Progenitor cell of endocrine pancreas (in vitro differentiated cells): ENCODE measurements around the gene TRPM2. TPM values are rescaled to one million over a fixed set of nuclear protein-coding genes. Genes with fewer than 3 reads are reported as not detected.

ENCODE experiments used
- DNase-seq: peaks from one replicate; pipeline ENCODE4 v3.0.0; 2021; ENCODE audit warnings: low spot score; ENCODE audit not compliant: unreplicated experiment
- H3K27ac Mint-ChIP-seq: 2 replicates; pipeline ENCODE4 v1.8.0; 2021; ENCODE audit warnings: mild to moderate bottlenecking, moderate library complexity, mixed read lengths
- H3K27me3 Mint-ChIP-seq: 2 replicates; pipeline ENCODE4 v1.8.0; 2021; ENCODE audit warnings: mixed read lengths
- H3K36me3 Mint-ChIP-seq: 2 replicates; pipeline ENCODE4 v1.8.0; 2022; ENCODE audit warnings: mixed read lengths; ENCODE audit not compliant: insufficient read depth
- H3K4me1 Mint-ChIP-seq: 2 replicates; pipeline ENCODE4 v1.8.0; 2021; ENCODE audit warnings: low read depth, mixed read lengths
- H3K4me3 Mint-ChIP-seq: 2 replicates; pipeline ENCODE4 v1.8.0; 2021; ENCODE audit warnings: low read depth, mild to moderate bottlenecking, moderate library complexity, mixed read lengths
- H3K9me3 Mint-ChIP-seq: 2 replicates; pipeline ENCODE4 v1.8.0; 2021; ENCODE audit warnings: low read depth, mixed read lengths
- total RNA-seq: library from RNA; stranded (reverse); gene quantifications from 2 replicates; pipeline ENCODE4 v1.2.1, GENCODE V29; 2021
- TF ChIP-seq, protein P1 (sequence below): fragments of 200-600 bp; sonication (generic); IDR thresholded peaks from one replicate; pipeline ENCODE4 v1.5.0; 2021; ENCODE audit warnings: antibody characterized with exemption, mild to moderate bottlenecking; ENCODE audit not compliant: unreplicated experiment

TRPM2 gene
- total RNA-seq, 1 donor from 2014 or later = 0.17 TPM

DNA sequence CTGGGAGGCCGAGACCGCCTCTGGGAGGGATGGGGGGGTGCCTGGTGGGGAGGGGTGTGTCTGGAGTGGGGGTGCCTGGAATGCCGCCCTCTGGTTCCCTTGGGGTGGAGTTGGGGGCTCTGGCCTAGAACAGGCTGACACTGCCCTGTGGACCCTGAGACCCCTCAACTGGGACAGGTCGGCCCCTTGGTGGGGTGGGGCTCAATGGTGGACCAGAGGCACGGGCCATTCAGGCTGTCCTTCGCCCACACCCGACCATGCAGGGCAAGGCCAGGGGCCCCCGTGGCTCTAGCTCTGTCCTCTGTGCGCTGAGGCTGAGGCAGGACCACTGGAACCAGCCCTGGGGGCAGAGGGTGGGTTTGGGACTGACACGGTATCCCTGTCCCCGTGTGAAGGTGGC lies 38.9 kb upstream of the TRPM2 start:
- H3K4me3 Mint-ChIP-seq = no peak overlapping the region
- no peaks in the 10 kb centered on the region for H3K27me3 Mint-ChIP-seq
- TF ChIP-seq, protein P1, sequence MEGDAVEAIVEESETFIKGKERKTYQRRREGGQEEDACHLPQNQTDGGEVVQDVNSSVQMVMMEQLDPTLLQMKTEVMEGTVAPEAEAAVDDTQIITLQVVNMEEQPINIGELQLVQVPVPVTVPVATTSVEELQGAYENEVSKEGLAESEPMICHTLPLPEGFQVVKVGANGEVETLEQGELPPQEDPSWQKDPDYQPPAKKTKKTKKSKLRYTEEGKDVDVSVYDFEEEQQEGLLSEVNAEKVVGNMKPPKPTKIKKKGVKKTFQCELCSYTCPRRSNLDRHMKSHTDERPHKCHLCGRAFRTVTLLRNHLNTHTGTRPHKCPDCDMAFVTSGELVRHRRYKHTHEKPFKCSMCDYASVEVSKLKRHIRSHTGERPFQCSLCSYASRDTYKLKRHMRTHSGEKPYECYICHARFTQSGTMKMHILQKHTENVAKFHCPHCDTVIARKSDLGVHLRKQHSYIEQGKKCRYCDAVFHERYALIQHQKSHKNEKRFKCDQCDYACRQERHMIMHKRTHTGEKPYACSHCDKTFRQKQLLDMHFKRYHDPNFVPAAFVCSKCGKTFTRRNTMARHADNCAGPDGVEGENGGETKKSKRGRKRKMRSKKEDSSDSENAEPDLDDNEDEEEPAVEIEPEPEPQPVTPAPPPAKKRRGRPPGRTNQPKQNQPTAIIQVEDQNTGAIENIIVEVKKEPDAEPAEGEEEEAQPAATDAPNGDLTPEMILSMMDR = no peak
- no peaks in the 10 kb centered on the region for H3K9me3 Mint-ChIP-seq
- DNase-seq = no peak
- no peak overlapping the region for H3K27ac Mint-ChIP-seq
- H3K36me3 Mint-ChIP-seq = peaks cover 5% of the 10 kb centered on the region
- H3K4me1 Mint-ChIP-seq = no peaks in the 10 kb centered on the region

DNA sequence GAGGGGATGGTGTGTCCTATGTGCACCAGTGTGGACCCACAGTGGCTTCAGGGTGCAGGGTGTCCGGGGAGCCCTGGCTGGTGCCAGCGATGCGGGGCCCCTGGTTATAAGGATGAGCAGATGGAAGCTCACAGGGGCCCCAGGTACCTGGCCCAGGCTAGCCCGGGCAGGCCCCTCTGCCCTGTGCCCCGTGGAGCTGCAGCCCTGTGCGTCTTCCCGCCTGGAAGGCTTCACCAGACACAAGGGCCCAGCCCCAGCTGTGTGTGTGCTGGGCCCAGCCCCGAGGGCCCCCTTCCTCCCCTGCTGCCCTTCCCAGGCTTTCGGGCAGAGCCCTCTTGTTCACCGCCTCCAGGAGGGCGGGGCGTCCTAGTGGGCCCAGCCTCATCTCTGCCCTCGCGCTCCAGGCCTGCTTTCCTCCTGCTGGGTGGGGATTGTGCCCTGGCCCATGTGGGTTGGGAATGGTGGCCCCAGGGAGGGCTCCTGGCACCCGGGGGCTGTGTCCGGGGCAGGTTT lies 37.7 kb upstream of the TRPM2 start:
- H3K9me3 Mint-ChIP-seq = no peaks in the 10 kb centered on the region
- no peak for DNase-seq
- H3K27me3 Mint-ChIP-seq = no peaks in the 10 kb centered on the region
- H3K36me3 Mint-ChIP-seq = peaks cover 5% of the 10 kb centered on the region
- no peak overlapping the region for H3K4me3 Mint-ChIP-seq
- no peak overlapping the region for H3K27ac Mint-ChIP-seq
- H3K4me1 Mint-ChIP-seq = no peaks in the 10 kb centered on the region
- TF ChIP-seq, protein P1 = no peak

DNA sequence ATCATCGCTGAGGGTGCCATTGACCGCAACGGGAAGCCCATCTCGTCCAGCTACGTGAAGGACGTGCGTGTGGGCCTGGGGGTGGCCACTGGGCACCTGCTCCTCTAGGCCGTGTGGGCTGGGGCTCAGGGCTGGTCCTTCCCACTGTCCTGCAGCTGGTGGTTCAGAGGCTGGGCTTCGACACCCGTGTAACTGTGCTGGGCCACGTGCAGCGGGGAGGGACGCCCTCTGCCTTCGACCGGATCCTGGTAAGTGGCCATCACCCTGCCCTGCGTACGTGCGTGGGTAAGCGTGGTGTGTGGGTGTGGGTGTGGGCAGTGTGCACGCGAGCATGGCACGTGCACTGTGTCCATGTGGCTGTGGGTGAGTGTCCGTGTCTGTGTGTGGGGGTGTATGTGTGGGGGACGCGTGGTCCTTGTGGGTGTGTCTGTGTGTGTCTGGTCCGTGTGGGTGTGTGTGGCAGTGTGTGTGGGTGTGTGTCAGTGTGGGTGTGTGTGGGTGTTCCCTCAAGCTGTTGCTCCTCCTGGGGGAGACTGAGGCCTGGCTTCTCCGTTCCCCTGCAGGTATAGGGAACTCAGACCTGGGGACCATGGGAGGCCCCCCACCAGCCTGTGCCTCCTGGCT lies 37.0 kb upstream of the TRPM2 start:
- DNase-seq = no peak
- no peak overlapping the region for H3K27ac Mint-ChIP-seq

DNA sequence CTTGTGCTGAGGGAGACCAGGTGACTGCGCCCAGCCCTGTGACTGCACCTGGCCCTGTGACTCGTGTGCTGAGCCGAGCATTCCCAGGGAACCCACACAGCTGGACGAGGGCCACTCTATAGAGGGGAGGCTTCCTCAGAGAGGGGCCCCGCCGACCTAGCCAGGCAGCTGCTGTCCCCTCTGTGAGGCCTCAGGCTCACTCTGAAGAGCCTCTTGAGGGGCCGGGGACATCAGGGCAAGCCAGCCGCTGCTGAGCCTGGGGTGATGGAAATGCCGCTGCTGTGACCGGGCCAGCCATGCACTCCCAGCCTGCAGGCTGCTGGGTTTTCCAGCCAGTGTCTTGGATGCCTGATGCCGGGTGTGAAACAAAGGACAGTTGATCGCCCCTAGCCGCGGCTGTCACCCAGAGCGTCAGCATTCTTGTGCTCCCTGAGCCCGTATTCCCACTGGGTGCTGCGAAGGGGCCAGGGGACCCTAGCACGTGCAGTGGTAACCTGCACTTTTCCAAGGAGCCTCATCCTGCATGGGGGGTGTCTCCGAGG lies 36.1 kb upstream of the TRPM2 start:
- Mint-ChIP-seq H3K36me3 (peaks cover 1% of the 10 kb centered on the region), H3K4me3 (no peak overlapping the region), H3K27ac (no peak overlapping the region), H3K9me3 (no peaks in the 10 kb centered on the region), H3K4me1 (no peaks in the 10 kb centered on the region), H3K27me3 (no peaks in the 10 kb centered on the region)
- TF ChIP-seq, protein P1 = no peak
- no peak for DNase-seq

More for the DNA sequence above, 37.0 kb upstream of the TRPM2 start:
- TF ChIP-seq, protein P1 = no peak
- Mint-ChIP-seq H3K4me3 (no peak overlapping the region), H3K4me1 (no peaks in the 10 kb centered on the region), H3K27me3 (no peaks in the 10 kb centered on the region), H3K36me3 (no peaks in the 10 kb centered on the region), H3K9me3 (no peaks in the 10 kb centered on the region)

DNA sequence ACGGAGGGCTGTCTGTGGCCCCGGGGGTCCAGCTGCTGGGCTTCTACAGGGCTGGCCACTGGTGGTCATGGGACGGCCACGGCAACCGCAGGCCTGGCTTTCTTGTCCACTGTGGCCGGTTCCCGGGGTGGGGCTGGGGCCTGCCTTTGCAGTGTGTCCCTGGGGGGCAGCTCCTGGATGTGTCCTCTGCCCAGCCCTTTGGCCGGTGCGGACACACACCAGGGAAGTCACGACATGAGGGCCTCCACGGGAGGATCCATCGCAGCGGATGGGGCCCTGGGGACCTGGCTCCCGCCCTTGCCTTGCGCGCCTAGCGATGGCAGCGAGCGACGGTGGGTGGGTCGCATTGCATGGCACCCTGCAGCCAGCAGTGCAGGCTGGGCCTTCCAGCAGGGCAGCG lies 35.5 kb upstream of the TRPM2 start:
- H3K4me1 Mint-ChIP-seq = no peaks in the 10 kb centered on the region
- TF ChIP-seq, protein P1 = no peak
- DNase-seq = no peak
- peaks cover 1% of the 10 kb centered on the region for H3K36me3 Mint-ChIP-seq
- H3K9me3 Mint-ChIP-seq = no peaks in the 10 kb centered on the region
- H3K27me3 Mint-ChIP-seq = no peaks in the 10 kb centered on the region
- no peak overlapping the region for H3K27ac Mint-ChIP-seq
- no peak overlapping the region for H3K4me3 Mint-ChIP-seq
